ENCODE measurements around the gene INPP1.
"Not testable (repeated sequence)": the region's sequence is repeated elsewhere in the genome, so short reads cannot be mapped to it uniquely, and the experiment has no call there.

INPP1 gene, protein sequence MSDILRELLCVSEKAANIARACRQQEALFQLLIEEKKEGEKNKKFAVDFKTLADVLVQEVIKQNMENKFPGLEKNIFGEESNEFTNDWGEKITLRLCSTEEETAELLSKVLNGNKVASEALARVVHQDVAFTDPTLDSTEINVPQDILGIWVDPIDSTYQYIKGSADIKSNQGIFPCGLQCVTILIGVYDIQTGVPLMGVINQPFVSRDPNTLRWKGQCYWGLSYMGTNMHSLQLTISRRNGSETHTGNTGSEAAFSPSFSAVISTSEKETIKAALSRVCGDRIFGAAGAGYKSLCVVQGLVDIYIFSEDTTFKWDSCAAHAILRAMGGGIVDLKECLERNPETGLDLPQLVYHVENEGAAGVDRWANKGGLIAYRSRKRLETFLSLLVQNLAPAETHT

DNA sequence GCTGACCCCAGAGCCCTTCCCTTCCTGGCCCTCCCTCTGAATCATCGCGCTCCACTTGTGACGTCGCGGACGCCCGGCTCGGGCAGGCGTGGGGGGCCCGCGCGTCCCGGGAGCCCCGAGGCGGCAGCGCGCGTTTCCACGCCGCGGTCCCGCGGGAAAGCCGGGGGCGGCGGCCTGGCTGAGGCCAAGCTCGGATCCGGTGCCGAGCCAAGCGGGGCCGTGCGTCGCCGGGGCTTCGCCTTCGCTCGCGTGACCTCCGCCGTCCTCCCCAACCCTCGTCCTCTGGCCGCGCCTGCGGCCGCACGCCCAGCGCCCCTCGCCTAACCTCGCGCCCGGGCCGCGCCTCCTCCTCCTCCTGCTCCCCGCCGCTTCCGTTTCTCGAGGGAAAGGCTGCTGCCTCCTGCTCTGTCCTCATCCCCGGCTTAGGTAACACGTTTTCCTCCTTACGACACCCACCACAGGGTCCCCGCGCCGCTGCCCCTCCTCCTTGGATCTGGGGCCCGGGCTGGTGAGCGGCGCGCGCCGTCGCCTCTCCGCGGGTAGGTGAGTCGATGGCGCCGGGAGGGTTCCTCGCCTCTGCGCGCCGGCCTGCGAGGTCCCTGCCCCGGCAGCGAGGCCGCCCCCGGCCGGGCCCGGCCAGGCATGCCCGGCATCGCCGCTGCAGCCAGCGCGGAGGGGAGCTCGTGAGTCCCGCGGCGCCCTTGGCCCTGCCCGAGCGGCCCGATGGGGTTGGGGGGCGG, at the start of gene INPP1:
Gene INPP1 (plus strand): TSS at position 54 of the 740 bp plus-strand sequence. CDS start 16,514 bp downstream, outside the sequence.
- peak; percentile 86 for DNase-seq (ENCODE audit: low spot score)

DNA sequence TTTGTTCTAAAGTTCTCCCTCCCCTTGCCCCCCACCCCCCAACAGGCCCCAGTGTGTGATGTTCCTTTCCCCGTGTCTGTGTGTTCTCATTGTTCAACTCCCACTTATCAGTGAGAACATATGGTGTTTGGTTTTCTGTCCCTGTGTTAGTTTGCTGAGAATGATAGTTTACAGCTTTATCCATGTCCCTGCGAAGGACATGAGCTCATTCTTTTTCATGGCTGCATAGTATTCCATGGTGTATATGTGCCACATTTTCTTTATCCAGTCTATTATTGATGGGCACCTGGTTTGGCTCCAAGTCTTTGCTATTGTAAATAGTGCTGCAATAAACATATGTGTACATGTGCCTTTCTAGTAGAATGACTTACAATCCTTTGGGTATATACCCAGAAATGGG, 45.5 kb upstream of the INPP1 start:
- not testable (repeated sequence) for DNase-seq (ENCODE audit: low spot score)

DNA sequence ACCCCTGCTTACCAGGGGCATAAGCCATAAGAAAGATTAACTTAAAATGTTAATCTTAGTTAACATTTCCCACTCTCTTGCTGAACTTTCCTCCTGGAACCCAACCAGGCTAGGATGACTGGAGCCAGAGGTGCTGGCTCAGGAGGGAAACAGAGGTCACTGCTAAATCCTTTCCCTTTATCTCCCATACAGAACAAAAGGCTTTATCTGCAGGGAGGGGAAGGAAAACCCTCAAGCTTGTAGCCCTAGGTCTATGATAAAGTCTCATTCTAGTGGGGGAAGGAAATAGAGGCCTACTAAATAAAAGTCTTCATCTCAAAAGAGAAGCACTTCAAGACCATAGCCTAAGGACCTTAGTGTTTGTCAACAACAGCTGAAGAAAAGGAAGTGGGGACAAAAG, 42.4 kb upstream of the INPP1 start:
- DNase-seq (ENCODE audit: low spot score) = no peak

DNA sequence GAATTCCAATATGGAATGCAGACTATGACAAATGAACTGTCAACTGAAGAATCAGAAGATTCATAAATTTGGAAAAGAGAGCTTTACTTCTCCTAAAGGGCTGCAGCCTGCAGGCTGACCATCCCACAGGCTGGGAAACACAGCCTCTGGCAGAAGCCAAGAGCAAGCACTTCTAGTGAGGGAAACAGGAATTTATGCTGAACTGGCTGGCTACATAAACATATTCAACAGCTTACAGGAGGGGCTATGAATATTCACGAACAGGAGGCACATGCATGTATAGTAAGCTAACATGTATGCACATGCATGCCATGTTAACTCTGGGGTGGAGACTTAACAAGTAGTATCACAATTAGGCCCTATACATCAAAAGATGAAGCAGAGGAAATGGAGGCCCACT, 41.3 kb upstream of the INPP1 start:
- DNase-seq (ENCODE audit: low spot score) = no peak

- DNase-seq (ENCODE audit: low spot score) = no peak
Measured at GRCh38 chr2:190303647-190304046, 39.7 kb upstream of the INPP1 start.

GRCh38 chr2:190304404-190304803, 39.0 kb upstream of the INPP1 start:
- no peak for DNase-seq (ENCODE audit: low spot score)

DNA sequence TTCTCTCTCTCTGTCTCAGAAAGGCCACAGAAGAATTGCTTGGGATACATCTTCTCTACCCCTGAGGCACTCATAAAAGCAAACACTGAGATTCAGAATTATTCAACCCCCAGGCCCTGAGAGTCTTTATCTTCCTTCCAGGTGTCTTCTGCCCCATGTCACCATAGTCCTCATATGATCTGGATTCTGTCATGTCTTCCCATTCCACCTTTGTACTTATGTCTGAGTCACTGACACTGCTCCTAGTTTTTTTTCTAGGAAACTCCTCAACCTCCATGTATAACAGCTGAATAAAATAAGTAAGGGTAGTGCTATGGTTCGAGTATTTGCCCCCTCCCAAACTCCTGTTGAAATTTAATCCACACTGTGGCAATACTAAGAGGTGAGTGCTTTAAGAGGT, 35.4 kb upstream of the INPP1 start:
- no peak for DNase-seq (ENCODE audit: low spot score)

GRCh38 chr2:190311893-190312634, 31.3 kb upstream of the INPP1 start:
- DNase-seq (ENCODE audit: low spot score) = no peak

- not testable (repeated sequence) for DNase-seq (ENCODE audit: low spot score)
Measured at GRCh38 chr2:190312635-190313025, 30.8 kb upstream of the INPP1 start.

DNA sequence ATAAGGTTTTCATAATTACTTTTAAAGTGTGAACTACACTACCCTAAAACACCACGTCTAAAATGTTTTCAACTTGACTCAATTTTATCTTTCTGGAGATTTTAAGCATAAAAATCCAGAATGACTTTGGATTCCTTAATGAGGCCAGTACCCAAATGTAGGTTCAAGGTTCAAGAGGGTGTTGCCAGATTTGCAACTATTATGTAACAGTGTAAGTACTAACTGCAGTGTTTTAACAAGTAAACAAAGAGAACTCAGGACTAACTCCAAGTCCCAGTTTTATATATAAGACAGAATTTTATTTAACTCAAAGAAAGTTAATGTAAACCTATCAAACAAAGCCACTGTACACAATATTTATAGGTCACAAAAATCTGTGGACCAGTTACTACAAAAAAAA, 29.5 kb upstream of the INPP1 start:
- DNase-seq (ENCODE audit: low spot score) = no peak

- DNase-seq (ENCODE audit: low spot score) = no peak
Measured at GRCh38 chr2:190315273-190315672, 28.1 kb upstream of the INPP1 start.

GRCh38 chr2:190318514-190318913, 24.9 kb upstream of the INPP1 start:
- no peak for DNase-seq (ENCODE audit: low spot score)

GRCh38 chr2:190318931-190319554, 24.3 kb upstream of the INPP1 start:
- DNase-seq (ENCODE audit: low spot score) = peak; percentile 15

DNA sequence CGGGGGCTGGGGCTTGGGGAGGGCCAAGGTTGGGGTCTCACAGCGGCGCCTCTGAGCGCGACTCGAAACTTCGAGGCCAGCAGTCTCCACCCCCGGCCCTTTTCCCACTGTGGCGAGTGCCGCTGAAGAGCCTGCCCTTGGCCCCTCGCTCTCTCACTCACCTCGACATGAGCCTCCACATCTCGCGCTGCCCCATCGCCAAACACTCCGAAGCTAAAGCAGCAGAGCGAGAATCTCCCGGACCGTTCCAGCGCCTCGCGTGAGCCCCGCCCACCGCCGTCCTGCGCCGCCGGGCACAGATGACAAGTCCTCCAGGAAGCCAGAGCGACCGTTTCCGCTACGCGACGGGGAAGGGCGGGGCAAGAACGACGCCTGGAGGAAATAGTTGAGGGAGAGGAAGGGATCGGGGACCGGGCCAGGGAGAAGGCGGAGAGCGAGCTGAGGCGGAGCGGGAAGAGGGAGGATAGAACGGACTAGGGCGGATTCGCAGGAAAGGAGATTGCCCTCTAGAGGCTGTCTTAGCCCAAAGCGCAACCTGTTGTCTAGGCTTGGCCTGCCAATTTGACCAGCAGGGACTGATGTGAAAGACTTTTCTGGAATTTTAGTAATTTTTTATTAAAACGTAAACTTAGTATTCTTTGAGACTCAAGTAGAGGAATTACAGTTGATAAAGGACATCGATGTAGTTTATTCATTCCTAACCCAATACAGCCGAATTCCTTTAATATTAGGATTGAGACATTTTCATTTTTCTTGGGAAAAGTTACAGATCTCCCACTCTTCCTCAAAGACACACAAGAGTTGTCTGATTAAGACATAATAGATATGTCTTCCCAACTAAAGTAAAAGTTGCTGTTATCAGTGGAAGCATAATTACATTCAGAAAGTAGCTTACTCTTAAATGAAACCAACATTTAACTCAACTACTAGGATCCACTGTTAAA, 23.6 kb upstream of the INPP1 start, which contains the start of gene HIBCH:
Gene HIBCH (minus strand): TSS at position 272 of the 944 bp plus-strand sequence. CDS start 76 bp downstream, at position 196.
- DNase-seq (ENCODE audit: low spot score) = peak; percentile 96

- no peak for DNase-seq (ENCODE audit: low spot score)
Measured at GRCh38 chr2:190320696-190321095, 22.7 kb upstream of the INPP1 start.

DNA sequence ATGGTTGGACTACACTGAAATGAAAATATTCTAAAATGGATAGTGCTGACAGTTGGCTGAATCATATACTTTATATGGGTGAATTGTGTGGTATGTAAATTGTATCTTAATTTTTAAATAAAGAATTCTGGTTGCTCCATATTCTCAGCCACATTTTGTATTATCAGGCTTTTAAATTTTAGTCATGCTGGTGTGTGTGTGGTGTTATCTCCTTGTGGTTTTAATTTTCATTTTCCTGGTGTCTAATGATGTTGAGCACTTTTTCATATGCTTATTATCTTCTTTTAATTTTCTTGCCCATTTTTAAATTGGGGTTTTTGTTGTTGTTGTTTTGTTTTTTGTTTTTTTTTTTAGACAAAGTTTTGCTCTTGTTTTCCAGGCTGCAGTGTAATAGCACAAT, 20.0 kb upstream of the INPP1 start:
- no peak for DNase-seq (ENCODE audit: low spot score)

- DNase-seq (ENCODE audit: low spot score) = no peak
Measured at GRCh38 chr2:190325588-190325987, 17.8 kb upstream of the INPP1 start.

DNA sequence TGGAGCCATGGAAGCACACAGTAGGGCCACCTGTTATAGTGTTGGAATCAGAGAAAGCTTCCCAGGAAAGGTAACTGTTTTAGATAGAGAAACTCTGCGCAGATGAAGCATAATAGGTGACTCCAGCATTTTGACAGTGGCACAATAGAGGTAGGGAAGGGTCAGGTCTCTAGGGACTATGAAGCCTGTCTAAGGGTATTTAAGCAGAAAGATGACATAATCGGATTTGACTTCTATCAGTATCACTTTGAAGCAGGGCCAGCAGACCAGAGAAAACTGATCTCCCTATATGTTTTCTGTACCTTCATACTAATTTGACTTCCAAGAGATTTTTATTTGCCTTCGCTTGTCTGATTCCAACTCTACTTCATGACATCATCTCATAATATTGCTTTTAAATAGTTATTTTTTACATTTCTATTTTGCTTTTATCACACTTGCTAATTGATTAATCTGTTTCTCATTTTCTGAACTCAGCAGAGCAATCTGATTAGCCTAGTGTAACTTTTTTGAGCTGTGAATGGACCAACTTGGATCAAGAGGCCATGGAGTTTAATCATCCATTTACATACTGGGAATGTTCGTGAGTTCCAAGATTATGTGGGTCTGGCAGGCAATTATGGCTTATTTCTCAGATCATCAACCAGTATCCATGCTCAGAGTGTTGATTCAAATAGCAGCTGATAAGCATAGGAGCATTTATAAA, 15.4 kb upstream of the INPP1 start:
- DNase-seq (ENCODE audit: low spot score) = no peak

- DNase-seq (ENCODE audit: low spot score) = no peak
Measured at GRCh38 chr2:190328573-190329147, 14.7 kb upstream of the INPP1 start.

DNA sequence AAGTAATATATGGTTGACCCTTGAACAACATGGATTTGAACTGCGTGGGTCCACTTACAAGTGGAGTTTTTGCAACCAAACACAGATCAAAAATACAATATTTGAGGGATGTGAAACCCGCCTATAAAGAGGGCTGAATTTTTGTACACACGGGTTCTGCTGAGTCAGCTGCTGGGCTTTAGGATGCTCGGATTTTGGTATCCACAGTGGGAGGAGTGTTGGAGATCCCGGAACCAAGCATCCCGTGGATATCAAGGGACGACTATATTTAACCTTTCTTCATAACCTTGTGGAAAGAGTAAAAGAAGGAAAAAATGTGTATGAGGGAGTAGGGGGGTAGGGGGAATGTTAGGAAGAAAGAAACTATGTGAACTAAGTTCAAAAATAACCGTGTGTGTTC, 10.0 kb upstream of the INPP1 start:
- DNase-seq (ENCODE audit: low spot score) = no peak
